GM21390 (cell line): ENCODE measurements around the gene CTBP2.
"Not testable (repeated sequence)": the region's sequence is repeated elsewhere in the genome, so short reads cannot be mapped to it uniquely, and the experiment has no call there.

Experiments used
- ATAC-seq: cut with Tn5 transposase; IDR thresholded peaks from one replicate; pipeline ENCODE4 v1.9.1; 2021; ENCODE audit not compliant: unreplicated experiment

CTBP2 gene

DNA sequence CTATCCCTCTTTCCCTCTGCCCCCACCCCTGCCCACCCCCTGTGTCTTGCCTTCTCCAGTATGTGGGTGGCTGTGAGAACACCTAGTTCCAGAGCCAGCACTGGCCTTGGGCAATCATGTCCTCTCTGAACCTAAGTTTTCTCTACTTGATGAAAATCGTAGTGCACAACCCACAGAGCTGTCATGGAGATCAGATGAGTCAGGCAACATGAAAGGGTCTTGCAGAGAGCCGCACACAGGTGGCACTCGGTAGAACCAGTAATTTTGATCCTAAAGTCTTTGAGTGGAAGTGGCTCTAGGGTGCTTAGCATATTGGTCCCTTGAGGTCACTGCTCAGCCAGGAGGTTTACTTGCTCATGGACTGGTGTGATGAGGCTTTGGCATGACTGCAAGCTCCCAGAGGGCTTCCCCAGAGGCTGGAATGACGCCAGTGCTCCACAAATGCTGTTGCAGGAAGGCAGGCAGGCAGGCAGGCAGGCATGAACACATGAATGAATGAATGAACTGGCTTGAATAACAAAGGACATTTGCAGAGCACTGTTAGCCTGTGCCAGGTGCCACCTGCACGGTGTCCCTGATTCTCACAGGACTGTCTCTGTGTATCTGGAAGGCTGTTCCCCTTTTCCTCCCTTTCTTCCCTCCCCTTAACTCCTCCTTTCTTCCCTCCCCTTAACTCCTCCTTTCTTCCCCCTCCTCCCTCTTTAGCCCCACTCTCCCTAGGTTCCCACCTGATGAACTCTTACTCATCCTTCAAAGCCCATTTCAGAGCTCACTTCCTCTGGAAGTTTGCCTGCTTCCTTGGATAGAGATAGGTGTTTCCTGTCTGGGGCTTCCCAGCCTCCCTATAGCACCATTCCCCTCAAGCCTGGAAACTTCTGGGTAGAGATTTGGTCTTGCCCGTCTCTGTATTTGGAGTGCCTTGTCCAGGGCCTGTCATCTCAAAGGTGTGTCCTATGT is 27.2 kb upstream of the CTBP2 start:
- no peak for ATAC-seq

DNA sequence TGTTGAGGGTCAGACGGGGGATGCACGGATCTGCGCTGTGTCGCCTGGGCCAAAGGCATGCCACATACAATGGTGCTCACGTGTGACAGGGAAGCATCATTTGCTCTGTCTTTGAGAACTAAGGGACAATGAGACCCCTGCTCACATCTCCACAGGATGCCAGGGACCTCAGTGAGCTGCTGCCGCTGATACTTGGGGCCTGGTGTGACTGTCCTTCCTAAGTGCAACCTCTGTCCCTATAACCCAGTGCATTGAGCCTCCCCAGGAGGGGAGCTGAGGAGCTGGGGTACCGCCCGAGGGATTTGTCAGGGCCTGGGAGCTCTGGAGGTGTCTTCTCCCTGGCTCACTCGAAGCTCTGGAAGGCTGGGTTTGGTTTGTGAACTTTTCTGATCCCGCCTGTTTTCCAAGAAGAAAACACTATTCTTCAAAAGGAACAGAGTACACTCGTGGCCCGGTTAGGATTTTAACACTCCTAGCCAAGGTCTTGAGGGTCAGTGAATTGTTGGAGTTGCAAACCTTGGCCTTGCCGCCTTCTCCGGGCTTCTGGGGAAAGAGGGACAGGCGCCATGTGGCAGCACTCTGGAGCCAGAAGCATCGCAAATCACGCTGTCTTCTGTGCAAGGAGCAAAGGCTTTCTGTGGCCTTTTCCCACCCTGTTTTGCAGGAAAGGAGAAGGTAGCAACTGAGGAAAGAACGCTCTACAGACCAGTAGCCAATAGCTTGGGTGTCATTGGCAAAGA is 26.2 kb upstream of the CTBP2 start:
- no peak for ATAC-seq

DNA sequence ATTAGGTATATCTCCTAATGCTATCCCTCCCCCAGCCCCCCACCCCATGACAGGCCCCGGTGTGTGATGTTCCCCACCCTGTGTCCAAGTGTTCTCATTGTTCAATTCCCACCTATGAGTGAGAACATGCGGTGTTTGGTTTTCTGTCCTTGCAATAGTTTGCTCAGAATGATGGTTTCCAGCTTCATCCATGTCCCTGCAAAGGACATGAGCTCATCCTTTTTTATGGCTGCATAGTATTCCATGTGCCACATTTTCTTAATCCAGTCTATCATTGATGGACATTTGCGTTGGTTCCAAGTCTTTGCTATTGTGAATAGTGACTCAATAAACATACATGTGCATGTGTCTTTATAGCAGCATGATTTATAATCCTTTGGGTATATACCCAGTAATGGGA is 18.7 kb upstream of the CTBP2 start:
- ATAC-seq = not testable (repeated sequence)

DNA sequence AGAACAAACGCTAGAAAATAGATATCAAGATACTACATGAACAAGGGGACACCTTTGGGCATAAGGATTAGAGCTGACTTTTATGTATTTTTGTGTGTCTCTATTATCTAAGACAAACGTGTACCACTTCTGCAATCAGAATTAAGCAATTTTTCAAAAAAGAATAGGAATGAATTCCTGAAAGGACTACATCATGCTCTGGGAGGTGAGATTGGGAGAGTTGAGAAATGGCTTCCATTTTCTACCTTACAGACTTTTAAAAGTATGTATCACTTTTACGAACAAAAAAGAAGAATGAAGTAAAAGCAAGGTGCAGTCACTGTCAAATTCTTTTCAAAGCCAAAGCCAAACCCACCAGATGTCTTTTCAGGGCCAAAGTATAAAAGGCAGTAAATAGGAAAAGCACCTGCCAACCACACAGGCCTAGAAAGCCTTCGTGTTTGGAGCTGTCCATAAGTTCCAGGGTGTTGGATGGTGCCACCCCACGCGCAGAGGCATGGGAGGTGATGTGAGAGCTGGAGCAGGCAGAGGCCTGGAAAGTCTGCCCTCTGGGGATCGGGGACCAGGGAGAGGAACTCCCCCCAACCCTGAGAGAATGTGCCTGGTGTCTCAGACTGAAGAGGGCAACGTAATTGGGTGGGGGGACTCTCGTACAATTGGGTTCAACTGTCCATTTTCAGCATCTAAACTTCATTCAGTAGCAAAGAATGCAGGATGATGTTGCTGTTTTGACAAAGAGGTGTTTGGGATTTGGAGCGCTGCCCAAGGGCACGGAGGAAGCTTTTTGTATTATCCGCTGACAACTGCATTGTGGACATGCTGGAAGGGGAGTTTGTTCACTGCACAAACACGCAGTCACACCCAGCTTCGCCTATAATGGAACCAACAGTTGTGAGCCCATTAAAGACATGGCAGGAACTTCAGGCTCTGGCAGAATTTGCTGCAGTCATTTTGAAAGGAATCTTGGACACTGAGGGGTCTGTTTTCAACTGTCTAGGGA is 17.6 kb upstream of the CTBP2 start:
- ATAC-seq = no peak

DNA sequence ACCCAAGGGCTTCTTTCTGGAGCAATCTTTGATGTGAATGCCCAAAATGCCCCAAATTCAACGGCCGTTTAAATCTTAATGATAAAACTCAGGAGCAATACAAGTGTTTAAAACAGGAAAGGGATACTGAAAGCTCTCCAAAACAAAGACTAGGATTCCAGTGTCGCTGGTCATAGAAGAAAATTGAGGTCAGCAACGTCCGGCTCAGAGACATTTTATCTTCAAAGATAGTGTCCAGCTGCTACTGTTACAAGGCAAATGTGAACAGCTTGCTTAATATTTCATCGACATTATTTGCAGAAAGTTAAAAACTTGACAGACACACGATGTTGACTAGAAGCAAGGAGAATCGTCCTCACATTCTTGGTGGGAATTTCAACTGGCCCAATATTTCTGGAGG is 15.4 kb upstream of the CTBP2 start:
- no peak for ATAC-seq

DNA sequence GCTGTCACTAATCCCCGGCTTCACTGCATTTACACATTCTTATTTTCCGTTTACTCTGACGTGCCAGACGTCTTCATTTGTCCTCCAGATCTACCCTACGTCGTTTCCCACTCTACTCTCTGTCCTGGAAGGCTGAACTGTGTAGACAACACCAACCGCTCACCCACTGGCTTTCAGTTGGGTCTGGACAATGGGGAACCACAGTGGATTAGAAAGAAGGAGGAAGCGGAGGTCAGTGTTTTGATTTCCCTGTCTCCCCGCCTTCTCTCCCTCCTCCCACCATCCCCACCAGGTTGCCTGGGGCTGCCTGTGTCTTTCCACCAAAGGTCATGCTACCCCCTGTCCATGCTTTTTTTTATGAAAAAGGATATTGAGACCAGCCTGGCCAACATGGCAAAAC is 14.0 kb upstream of the CTBP2 start:
- no peak for ATAC-seq

DNA sequence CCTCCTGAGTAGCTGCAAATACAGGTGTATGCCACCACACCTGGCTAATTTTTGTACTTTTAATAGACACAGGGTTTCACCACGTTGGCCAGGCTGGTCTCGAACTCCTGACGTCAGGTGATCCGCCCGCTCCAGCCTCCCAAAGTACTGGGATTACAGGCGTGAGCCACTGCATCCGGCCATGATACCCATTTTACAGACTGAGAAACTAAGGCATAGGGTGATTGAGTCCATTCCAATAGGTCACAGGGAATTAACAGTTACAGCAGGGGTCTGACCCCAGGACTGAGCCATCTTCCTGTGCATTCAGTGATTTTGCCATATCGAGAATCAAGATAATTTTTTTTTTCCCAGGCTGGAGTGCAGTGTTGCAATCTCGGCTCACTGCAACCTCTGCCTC is 12.3 kb upstream of the CTBP2 start:
- ATAC-seq = no peak

DNA sequence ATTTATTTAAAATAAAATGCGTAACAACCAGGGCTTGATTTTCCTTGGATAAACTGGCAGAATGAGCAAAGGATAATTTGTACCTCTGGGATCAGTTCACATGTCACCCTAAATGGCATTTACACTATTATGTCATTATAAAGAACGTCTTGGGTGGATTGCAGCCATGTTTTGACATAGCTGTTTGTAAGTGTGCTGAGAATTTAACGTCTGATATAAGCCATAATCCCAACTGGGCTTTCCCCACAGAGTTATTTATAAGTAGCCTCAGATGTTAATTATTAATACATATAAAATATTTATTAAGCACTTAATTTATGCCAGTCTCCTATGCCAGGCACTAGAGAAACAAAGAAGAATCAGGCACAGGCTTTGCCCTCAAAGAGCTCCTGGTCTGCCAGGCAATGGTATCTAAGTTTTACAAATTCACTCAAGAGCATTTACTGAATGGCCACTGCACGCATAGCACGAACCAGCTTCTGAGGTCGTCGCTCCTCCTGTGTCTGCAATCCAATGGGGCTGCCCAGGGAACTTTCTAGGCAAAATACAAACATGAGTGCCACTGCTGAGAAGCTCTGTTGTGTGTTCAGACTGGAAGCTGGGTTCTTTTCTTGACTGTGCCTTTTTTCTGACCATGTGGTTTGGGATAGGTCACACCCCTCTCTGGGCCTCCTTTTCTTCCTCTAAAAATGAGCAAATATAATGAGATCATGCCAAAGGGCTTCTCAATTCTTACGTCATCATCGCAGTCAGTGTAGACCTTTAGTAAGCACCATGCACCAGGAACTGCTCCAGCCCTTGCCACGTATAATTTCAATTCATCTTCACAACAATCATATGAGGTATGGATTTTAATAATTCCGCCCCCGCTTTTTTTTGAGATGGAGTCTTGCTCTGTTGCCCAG is 11.3 kb upstream of the CTBP2 start:
- no peak for ATAC-seq

DNA sequence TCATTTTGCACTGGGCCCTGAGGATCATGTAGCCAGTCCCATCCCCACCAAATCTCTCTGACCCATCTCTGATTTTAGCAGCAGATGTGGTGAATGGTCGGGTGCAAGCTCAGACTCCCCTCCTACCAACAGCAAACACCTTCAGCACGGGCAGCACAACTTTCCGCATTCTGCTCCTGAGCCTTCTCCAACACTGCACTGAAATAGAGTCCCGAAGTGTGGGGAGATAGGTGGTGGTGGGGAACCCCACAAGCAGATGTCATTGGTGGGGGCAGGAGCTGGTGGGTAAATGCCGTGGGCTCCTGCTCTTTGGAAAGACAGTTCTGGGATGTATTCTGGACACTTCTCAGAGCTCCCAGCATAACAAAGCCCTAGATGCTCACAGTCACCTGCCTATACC is 9.6 kb upstream of the CTBP2 start:
- no peak for ATAC-seq

DNA sequence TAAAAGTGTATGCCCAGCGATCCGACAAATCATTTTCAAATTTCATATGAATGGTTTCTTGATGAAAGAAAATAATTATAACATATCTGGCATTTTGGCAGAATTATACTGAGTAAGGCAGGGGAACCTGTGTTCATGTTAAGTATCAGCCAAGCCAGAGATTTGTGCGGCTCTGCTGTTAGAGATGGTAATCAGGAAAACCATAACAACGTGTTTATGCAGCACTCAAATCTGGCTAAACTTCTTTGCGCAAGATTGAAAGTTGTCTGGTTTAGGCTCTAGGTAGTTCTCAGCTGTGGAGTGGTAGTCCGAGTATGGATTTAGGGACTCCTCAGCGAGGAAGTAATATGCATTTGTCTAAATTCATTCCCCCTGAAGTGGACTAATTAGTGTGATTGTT is 8.9 kb upstream of the CTBP2 start:
- ATAC-seq = no peak

DNA sequence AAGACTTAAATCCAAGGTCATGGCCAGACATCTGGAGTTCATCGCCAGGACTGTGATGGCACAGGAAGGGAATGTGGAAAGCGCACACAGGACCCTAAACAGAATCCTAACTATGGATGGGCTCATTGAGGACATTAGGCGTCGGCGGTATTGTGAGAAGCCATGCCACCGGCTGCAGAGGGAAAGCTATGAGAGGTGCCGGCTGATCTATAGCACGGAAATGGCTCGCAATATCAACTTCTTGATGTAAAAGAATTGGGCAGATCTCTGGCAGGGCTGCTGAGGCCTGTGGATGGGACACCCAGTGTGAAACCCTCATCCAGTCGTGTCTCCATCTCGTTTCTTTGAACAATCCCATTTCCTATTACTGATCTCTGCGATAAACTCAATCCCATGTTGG is 6.3 kb upstream of the CTBP2 start:
- ATAC-seq = no peak

DNA sequence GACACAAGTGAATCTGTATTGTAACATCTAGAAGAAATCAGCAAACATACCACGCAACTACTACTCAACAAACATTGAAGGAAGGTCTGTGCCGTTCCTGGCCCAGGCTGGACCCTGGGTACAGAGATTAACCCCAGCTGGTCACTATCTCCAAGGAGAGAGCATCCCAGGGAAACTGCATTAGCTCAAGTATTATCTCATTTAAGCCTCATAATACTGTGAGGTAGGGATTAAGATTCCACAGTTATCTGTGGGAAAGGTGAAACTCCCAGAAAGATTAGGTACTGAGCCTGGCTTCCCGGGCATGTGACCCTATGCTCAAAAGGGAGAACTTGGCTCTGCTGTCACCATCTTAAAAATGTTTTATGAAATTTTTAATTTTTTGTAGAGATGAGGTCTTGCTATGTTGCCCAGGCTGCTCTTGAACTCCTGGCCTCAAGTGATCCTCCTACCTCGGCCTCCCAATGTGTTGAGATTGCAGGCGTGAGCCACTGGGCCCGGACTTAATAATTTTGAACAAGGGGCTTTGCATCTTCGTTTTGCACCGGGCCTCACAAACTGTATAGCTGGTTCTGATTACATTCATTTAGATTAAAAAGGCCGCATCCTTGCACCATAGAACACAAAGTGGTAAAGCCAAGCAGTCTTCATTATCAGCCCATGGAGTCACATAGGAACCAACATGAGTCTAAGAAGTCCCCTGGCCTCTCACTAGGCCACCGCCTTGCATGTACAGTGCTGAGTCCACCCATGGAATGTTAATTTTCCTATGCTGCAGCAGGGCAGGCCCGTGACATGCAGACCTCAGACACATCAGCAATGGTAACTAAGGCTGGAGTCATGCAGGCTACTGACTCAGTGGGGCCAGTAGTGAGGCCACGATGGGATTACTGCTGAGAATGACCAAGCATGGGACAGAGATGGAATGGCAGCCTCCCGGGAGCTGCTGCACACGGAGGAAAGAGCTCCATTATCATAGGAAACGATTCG is 5.5 kb upstream of the CTBP2 start:
- no peak for ATAC-seq

DNA sequence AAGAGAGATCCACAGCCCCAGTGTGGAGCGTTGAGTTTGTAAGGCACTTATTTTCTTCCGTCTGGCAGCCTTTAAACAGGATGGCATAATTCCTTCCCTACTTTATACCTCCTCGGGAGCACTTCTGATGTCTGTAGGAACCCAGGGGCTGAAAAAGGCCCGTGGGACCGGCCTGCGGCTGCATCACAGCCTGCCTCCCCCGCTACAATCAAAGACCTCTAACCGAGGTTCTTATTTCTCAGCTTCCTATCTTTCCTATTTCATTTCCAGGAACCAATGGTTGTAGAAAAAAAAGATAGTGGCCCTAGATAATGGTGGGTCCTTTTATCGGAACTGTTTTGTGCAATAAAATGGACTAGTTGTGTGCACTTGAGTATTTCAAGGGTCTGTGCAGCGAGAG is 4.1 kb upstream of the CTBP2 start:
- no peak for ATAC-seq

DNA sequence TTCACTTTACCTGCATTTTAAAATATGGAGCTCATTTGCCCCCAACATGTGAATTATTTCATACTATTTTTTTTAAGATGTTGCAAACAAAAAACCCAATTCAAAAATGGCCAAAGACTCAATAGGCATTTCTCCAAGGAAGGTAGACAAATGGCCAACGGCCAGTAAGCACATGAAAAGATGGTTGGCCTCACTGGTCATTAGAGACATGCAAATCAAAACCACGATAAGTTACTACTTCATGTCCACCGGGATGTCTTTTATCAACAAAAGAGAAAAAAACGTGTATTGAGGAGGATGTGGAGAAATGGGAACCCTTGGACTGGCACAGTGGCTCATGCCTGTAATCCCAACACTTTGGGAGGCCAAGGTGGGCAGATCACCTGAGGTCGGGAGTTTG is 3.4 kb upstream of the CTBP2 start:
- ATAC-seq = no peak

DNA sequence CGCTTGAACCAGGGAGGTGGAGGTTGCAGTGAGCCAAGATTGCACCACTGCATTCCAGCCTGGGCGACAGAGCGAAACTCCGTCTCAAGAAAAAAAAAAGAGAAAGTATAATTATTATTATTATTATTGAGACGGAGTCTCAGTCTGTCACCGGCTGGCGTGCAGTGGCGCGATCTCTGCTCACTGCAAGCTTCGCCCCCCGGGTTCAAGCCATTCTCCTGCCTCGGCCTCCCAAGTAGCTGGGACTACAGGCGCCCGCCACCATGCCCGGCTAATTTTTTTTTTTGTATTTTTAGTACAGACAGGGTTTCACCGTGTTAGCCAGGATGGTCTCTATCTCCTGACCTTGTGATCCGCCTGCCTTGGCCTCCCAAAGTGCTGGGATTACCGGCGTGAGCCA is 2.9 kb upstream of the CTBP2 start:
- not testable (repeated sequence) for ATAC-seq

DNA sequence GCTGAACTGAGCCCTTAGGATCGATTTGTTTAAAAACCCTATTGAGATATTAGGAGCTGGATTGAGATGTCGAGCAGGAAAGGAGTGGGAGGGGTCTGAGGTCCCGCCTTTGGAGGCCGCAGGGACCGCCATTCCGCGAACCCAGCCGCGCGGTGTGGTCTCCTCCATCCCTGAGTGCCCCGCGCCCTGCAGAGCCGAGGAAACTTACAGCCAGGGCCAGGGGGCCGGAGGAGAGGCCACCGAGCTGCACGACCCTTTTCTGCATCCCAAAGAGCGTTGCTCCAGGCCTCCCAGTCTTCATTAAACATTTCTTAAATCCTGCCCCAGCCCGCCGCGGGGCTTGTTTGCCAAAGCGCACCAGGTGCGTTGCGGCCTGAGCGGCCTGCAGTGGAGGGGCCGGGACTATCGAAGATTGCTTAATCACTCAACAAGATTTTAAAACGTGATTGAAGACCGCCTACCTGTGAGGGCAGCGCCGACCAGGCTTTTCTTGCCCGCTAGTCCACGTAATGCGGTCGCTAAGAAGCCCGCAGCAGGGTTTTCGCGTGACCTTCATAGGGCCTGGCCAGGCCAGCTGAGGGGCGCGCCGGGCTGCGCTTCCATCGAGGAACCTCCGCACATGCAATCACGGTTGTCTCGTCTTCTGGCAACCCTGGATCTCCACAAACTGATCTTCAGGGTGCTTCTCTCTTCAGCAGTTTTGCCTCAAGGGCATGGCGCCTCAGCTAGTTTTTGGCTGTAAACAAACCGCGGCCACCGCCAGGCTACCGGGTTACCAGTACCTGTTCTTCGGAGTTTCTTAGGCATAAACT is 2.0 kb upstream of the CTBP2 start:
- no peak for ATAC-seq

DNA sequence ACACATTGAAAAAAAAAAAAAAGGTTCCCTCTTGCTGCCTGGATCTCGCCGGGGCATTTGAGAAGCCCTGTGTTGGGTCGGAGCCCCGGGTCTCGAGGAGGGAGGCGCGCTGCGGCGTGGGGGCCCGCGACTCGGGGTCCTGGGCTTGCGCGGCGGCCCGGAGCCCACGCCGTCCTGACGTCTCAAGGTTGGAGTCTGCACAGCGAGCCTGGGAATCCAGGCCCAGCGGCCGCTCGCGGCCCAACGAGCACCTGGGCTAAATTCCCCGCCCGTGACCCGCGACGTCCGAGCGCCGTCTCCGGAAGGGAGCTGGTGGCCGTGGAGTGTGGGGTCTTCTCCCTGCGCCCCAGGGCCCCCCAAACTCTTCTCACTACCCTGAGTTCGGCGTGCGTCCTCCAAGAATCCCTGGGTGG is 1.4 kb upstream of the CTBP2 start:
- no peak for ATAC-seq
